Measurements from ENCODE around the gene ZBTB7C. TPM values are rescaled to one million over a fixed set of nuclear protein-coding genes. Genes with fewer than 3 reads are reported as not detected.

The ZBTB7C gene
- polyA plus RNA-seq, 1 donor (not counting 4 experiments of a cell fraction or from before 2014, with no cell fraction given) = 0.58 TPM

GRCh38 chr18:48084858-48085257 lies 324.3 kb downstream of the ZBTB7C start:
- H3K27ac ChIP-seq (ENCODE audit: control insufficient read depth, insufficient read depth, low read length) = no peak overlapping the region
- no peak for DNase-seq (ENCODE audit: low read depth, low spot score)
- TF ChIP-seq EZH2 (IDR thresholded peaks at IDR 0.05; ENCODE audit: low read length) = no peak
- TF ChIP-seq, protein P1, sequence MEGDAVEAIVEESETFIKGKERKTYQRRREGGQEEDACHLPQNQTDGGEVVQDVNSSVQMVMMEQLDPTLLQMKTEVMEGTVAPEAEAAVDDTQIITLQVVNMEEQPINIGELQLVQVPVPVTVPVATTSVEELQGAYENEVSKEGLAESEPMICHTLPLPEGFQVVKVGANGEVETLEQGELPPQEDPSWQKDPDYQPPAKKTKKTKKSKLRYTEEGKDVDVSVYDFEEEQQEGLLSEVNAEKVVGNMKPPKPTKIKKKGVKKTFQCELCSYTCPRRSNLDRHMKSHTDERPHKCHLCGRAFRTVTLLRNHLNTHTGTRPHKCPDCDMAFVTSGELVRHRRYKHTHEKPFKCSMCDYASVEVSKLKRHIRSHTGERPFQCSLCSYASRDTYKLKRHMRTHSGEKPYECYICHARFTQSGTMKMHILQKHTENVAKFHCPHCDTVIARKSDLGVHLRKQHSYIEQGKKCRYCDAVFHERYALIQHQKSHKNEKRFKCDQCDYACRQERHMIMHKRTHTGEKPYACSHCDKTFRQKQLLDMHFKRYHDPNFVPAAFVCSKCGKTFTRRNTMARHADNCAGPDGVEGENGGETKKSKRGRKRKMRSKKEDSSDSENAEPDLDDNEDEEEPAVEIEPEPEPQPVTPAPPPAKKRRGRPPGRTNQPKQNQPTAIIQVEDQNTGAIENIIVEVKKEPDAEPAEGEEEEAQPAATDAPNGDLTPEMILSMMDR (optimal IDR thresholded peaks at IDR 0.05 in 1 of 3, IDR thresholded peaks at IDR 0.05 in 1 of 3, conservative IDR thresholded peaks at IDR 0.05 in 1 of 3; ENCODE audit: extremely low read depth in 1 of 3, insufficient read depth in 2 of 3, low read length in 3 of 3) = no peak
- H3K9me3 ChIP-seq (ENCODE audit: control insufficient read depth, low read depth, low read length) = no peaks in the 10 kb centered on the region
- H4K20me1 ChIP-seq (ENCODE audit: control insufficient read depth, extremely low read depth, insufficient read depth, low read length) = no peaks in the 10 kb centered on the region
- no peak for FAIRE-seq
- H3K4me1 ChIP-seq (ENCODE audit: control insufficient read depth, extremely low read depth, insufficient read depth, low read length) = peaks cover 6% of the 10 kb centered on the region
- no peak overlapping the region for H3K4me3 ChIP-seq (ENCODE audit: control insufficient read depth in 2 of 3, extremely low read depth in 1 of 3, insufficient read depth in 2 of 3, low read depth in 1 of 3, low read length in 3 of 3)
- H3K79me2 ChIP-seq (ENCODE audit: control insufficient read depth, insufficient read depth, low read length) = no peaks in the 10 kb centered on the region
- no peaks in the 10 kb centered on the region for H3K36me3 ChIP-seq (ENCODE audit: control insufficient read depth in 2 of 2, extremely low read depth in 1 of 2, insufficient read depth in 2 of 2, low read length in 2 of 2)
- H3K9ac ChIP-seq (ENCODE audit: control insufficient read depth, extremely low read depth, insufficient read depth, low read length) = no peak overlapping the region
- no peaks in the 10 kb centered on the region for H3K9me1 ChIP-seq (ENCODE audit: control insufficient read depth, extremely low read depth, insufficient read depth, low read length)
- dilution Hi-C loops (cut with MboI; ENCODE audit: extremely low pct_ligation_motif_present, low sequenced_read_pairs) = no loop called here
- H3K4me2 ChIP-seq (ENCODE audit: control insufficient read depth, extremely low read depth, insufficient read depth, low read depth, low read length) = no peak overlapping the region
- no peaks in the 10 kb centered on the region for H3K27me3 ChIP-seq (ENCODE audit: control insufficient read depth, extremely low read depth, insufficient read depth, low read length)
- H2AFZ ChIP-seq (ENCODE audit: control insufficient read depth, low read length) = no peak overlapping the region

DNA sequence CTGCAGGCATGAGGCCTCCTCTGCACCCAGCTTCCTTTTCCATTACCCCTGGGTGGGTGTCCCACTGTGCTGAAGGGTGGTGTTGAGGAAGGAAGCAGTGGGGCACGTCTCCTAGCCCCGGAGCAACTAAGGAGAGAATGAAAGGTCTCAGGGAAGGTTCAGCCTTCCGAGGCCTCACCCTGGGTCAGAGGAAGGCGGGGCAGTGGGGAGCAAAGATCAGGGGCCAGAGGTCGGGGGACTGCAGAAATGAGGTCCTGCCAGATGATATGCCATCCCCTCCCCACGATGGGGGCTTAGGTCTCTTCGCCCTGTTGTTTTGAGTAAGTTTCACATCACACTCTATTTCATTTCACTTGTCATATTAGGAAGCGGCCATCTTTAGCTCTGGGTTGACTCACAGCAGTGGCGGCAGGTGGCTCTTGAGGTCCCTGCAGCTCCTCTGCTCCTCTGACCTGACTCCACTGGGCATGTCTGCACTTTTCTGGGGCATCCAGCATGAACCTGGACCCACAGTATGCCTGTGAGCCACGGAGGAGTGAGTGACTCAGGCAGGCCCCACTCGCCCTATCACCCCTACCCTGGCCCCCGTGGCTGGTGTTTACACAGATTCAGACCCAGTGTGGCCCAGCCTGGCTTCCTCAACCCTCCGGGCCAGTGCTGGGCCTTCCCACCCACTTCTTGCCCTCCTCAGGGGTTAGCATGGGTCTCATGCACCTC lies 325.0 kb downstream of the ZBTB7C start:
- Histone ChIP-seq H3K4me2 (ENCODE audit: control insufficient read depth, extremely low read depth, insufficient read depth, low read depth, low read length) (no peak overlapping the region), H3K4me1 (ENCODE audit: control insufficient read depth, extremely low read depth, insufficient read depth, low read length) (peaks cover 6% of the 10 kb centered on the region), H3K27ac (ENCODE audit: control insufficient read depth, insufficient read depth, low read length) (no peak overlapping the region), H3K4me3 (ENCODE audit: control insufficient read depth in 2 of 3, extremely low read depth in 1 of 3, insufficient read depth in 2 of 3, low read depth in 1 of 3, low read length in 3 of 3) (no peak overlapping the region), H3K27me3 (ENCODE audit: control insufficient read depth, extremely low read depth, insufficient read depth, low read length) (no peaks in the 10 kb centered on the region), H4K20me1 (ENCODE audit: control insufficient read depth, extremely low read depth, insufficient read depth, low read length) (no peaks in the 10 kb centered on the region), H3K9me1 (ENCODE audit: control insufficient read depth, extremely low read depth, insufficient read depth, low read length) (no peaks in the 10 kb centered on the region), H3K79me2 (ENCODE audit: control insufficient read depth, insufficient read depth, low read length) (no peaks in the 10 kb centered on the region), H3K9me3 (ENCODE audit: control insufficient read depth, low read depth, low read length) (no peaks in the 10 kb centered on the region), H3K36me3 (ENCODE audit: control insufficient read depth in 2 of 2, extremely low read depth in 1 of 2, insufficient read depth in 2 of 2, low read length in 2 of 2) (no peaks in the 10 kb centered on the region), H3K9ac (ENCODE audit: control insufficient read depth, extremely low read depth, insufficient read depth, low read length) (no peak overlapping the region), H2AFZ (ENCODE audit: control insufficient read depth, low read length) (no peak overlapping the region)
- FAIRE-seq (no peak), DNase-seq (ENCODE audit: low read depth, low spot score) (no peak)
- dilution Hi-C loops (cut with MboI; ENCODE audit: extremely low pct_ligation_motif_present, low sequenced_read_pairs) = no loop called here
- TF ChIP-seq, protein P1 (optimal IDR thresholded peaks at IDR 0.05 in 1 of 3, IDR thresholded peaks at IDR 0.05 in 1 of 3, conservative IDR thresholded peaks at IDR 0.05 in 1 of 3; ENCODE audit: extremely low read depth in 1 of 3, insufficient read depth in 2 of 3, low read length in 3 of 3) = no peak
- no peak for TF ChIP-seq EZH2 (IDR thresholded peaks at IDR 0.05; ENCODE audit: low read length)
